HG03066 (cell line): ENCODE measurements around the gene LRBA.

Source experiments
- ATAC-seq: cut with Tn5 transposase; IDR thresholded peaks from one replicate; pipeline ENCODE4 v1.9.1; 2021; ENCODE audit warnings: low read depth; ENCODE audit not compliant: unreplicated experiment

LRBA gene

GRCh38 chr4:150609131-150609530 is 406.0 kb downstream of the LRBA start:
- no peak for ATAC-seq

- ATAC-seq = no peak
These were observed 414.2 kb downstream of the LRBA start for GRCh38 chr4:150600812-150601445.

- ATAC-seq = no peak
These were observed 415.5 kb downstream of the LRBA start for GRCh38 chr4:150599547-150599946.

GRCh38 chr4:150598909-150599308 is 416.2 kb downstream of the LRBA start:
- no peak for ATAC-seq

- no peak for ATAC-seq
These were observed 421.1 kb downstream of the LRBA start for GRCh38 chr4:150593996-150594395.

- no peak for ATAC-seq
These were observed 423.2 kb downstream of the LRBA start for GRCh38 chr4:150591904-150592303.

- no peak for ATAC-seq
These were observed 423.7 kb downstream of the LRBA start for GRCh38 chr4:150591406-150591805.

GRCh38 chr4:150590631-150591030 is 424.5 kb downstream of the LRBA start:
- no peak for ATAC-seq

- no peak for ATAC-seq
These were observed 425.9 kb downstream of the LRBA start for GRCh38 chr4:150589157-150589556.

GRCh38 chr4:150588316-150588715 is 426.8 kb downstream of the LRBA start:
- ATAC-seq = no peak

- no peak for ATAC-seq
These were observed 428.8 kb downstream of the LRBA start for GRCh38 chr4:150586162-150586810.

- no peak for ATAC-seq
These were observed 429.5 kb downstream of the LRBA start for GRCh38 chr4:150585611-150586010.

GRCh38 chr4:150584111-150584915 is 430.8 kb downstream of the LRBA start:
- ATAC-seq = no peak

- ATAC-seq = no peak
These were observed 431.6 kb downstream of the LRBA start for GRCh38 chr4:150583287-150584110.

- no peak for ATAC-seq
These were observed 432.2 kb downstream of the LRBA start for GRCh38 chr4:150582873-150583286.

- ATAC-seq = no peak
These were observed 432.8 kb downstream of the LRBA start, which contains the start of gene MAB21L2 for GRCh38 chr4:150582146-150582872. TSS of gene MAB21L2 (plus strand) at chr4:150582151. CDS start at chr4:150583030, 879 bp downstream.

GRCh38 chr4:150581641-150582051 is 433.4 kb downstream of the LRBA start:
- ATAC-seq = no peak

GRCh38 chr4:150581056-150581605 is 434.0 kb downstream of the LRBA start:
- no peak for ATAC-seq

- no peak for ATAC-seq
These were observed 434.8 kb downstream of the LRBA start for GRCh38 chr4:150580306-150580705.
